Measurements from ENCODE around the gene GHDC. TPM values are rescaled to one million over a fixed set of nuclear protein-coding genes. Genes with fewer than 3 reads are reported as not detected.
"Not testable (repeated sequence)": the region's sequence is repeated elsewhere in the genome, so short reads cannot be mapped to it uniquely, and the experiment has no call there.

Gene GHDC
- total RNA-seq, 1 experiment from 2014 or later = 8.5 TPM

- no peak overlapping the region for H2BK15ac ChIP-seq (ENCODE audit: low read depth, low read length)
- H2BK120ac ChIP-seq (ENCODE audit: low read depth, low read length, poor library complexity, severe bottlenecking) = no peak overlapping the region
- H3K27ac ChIP-seq (ENCODE audit: insufficient read length, low read depth, low read length) = no peak overlapping the region
- no peak for TF ChIP-seq CTCF (conservative IDR thresholded peaks at IDR 0.05)
- H2BK20ac ChIP-seq (ENCODE audit: low read depth, low read length, poor library complexity, severe bottlenecking) = no peak overlapping the region
- no CpG with 5 or more reads among the region's 7 CpGs for WGBS (ENCODE audit: extremely low coverage, insufficient read length, low lambda C conversion rate)
- no peaks in the 10 kb centered on the region for H3K9me3 Mint-ChIP-seq
- H3K9ac ChIP-seq (ENCODE audit: extremely low read depth, insufficient read length, low read length) = no peak overlapping the region
- H3K27ac Mint-ChIP-seq = 0 out of 7 replicates have a peak overlapping the region, but pooled peaks of 1 of the 3 experiments have one; percentile 61
- peaks cover 19 to 62% (median 60%) of the 10 kb centered on the region in 3 experiments; a peak in 6 of 7 replicates for H3K36me3 Mint-ChIP-seq (ENCODE audit: insufficient read depth in 1 of 3, low read depth in 3 of 3)
- no peak overlapping the region for H3K4me2 ChIP-seq (ENCODE audit: insufficient read depth, insufficient read length, low read length)
- no peaks in the 10 kb centered on the region for H3K79me2 ChIP-seq (ENCODE audit: insufficient read depth, low read length)
- H3K27me3 ChIP-seq (ENCODE audit: insufficient read depth, low read length) = no peaks in the 10 kb centered on the region
- H3K14ac ChIP-seq (ENCODE audit: insufficient read depth, low read length) = no peak overlapping the region
- no peak overlapping the region for H3K23ac ChIP-seq (ENCODE audit: insufficient read length, low read depth, low read length)
- H3K4me3 Mint-ChIP-seq = no peak overlapping the region
- H3T11ph ChIP-seq (ENCODE audit: low read length) = no peak overlapping the region
- H3K79me1 ChIP-seq (ENCODE audit: insufficient read depth, low read depth, low read length, poor library complexity, severe bottlenecking) = no peaks in the 10 kb centered on the region
- H3K27me3 Mint-ChIP-seq (ENCODE audit: low read depth) = no peaks in the 10 kb centered on the region
- no peak overlapping the region for H2BK12ac ChIP-seq (ENCODE audit: insufficient read length, low read depth, low read length)
- H4K20me1 ChIP-seq (ENCODE audit: control insufficient read depth, insufficient read depth, insufficient read length) = no peaks in the 10 kb centered on the region
- no peak overlapping the region for H3K56ac ChIP-seq (ENCODE audit: insufficient read length, low read depth, low read length)
- H3K4me1 ChIP-seq (ENCODE audit: insufficient read depth, low read length) = no peaks in the 10 kb centered on the region
- H3K9me3 ChIP-seq (ENCODE audit: control insufficient read depth, low read depth, low read length) = no peaks in the 10 kb centered on the region
- H2AFZ ChIP-seq (ENCODE audit: low read length) = no peak overlapping the region
- no peaks in the 10 kb centered on the region for H3K23me2 ChIP-seq (ENCODE audit: insufficient read length, low read depth, low read length, poor library complexity, severe bottlenecking)
- H4K8ac ChIP-seq (replicated peaks; ENCODE audit: insufficient read length, low read depth, low read length) = no peak overlapping the region
- H2AK5ac ChIP-seq (ENCODE audit: insufficient read length, low read length) = no peak overlapping the region
- H4K91ac ChIP-seq (ENCODE audit: insufficient read length, low read depth, low read length) = no peak overlapping the region
- H3K18ac ChIP-seq (ENCODE audit: insufficient read length, low read depth, low read length) = no peak overlapping the region
- no peak overlapping the region for H2BK5ac ChIP-seq (ENCODE audit: insufficient read length, low read length)
- no peak overlapping the region for H3K4ac ChIP-seq (ENCODE audit: low read depth, low read length)
- H4K5ac ChIP-seq (ENCODE audit: insufficient read length, low read depth, low read length) = no peak overlapping the region
- no peaks in the 10 kb centered on the region for H3K4me1 Mint-ChIP-seq
- DNase-seq = no peak
Measured at GRCh38 chr17:42212382-42212781, 18.1 kb upstream of the GHDC start.

GRCh38 chr17:42211921-42212341 lies 17.6 kb upstream of the GHDC start:
- no CpG with 5 or more reads among the region's 9 CpGs for WGBS (ENCODE audit: extremely low coverage, insufficient read length, low lambda C conversion rate)

More at GRCh38 chr17:42211921-42212341, 17.6 kb upstream of the GHDC start:
- H3K18ac ChIP-seq (ENCODE audit: insufficient read length, low read depth, low read length); H3K79me1 ChIP-seq (ENCODE audit: insufficient read depth, low read depth, low read length, poor library complexity, severe bottlenecking); H2BK15ac ChIP-seq (ENCODE audit: low read depth, low read length); H3K23ac ChIP-seq (ENCODE audit: insufficient read length, low read depth, low read length); H3K4me1 Mint-ChIP-seq; H3K27me3 Mint-ChIP-seq (ENCODE audit: low read depth); H3K27me3 ChIP-seq (ENCODE audit: insufficient read depth, low read length); H3K9me3 Mint-ChIP-seq; H3K9ac ChIP-seq (ENCODE audit: extremely low read depth, insufficient read length, low read length); H3K56ac ChIP-seq (ENCODE audit: insufficient read length, low read depth, low read length); H4K20me1 ChIP-seq (ENCODE audit: control insufficient read depth, insufficient read depth, insufficient read length); H3K4me2 ChIP-seq (ENCODE audit: insufficient read depth, insufficient read length, low read length); H3K23me2 ChIP-seq (ENCODE audit: insufficient read length, low read depth, low read length, poor library complexity, severe bottlenecking); H2AFZ ChIP-seq (ENCODE audit: low read length); H3K4ac ChIP-seq (ENCODE audit: low read depth, low read length); H3K4me1 ChIP-seq (ENCODE audit: insufficient read depth, low read length); DNase-seq; H2BK5ac ChIP-seq (ENCODE audit: insufficient read length, low read length); H4K8ac ChIP-seq (replicated peaks; ENCODE audit: insufficient read length, low read depth, low read length); H3K27ac ChIP-seq (ENCODE audit: insufficient read length, low read depth, low read length); H4K91ac ChIP-seq (ENCODE audit: insufficient read length, low read depth, low read length); H2BK120ac ChIP-seq (ENCODE audit: low read depth, low read length, poor library complexity, severe bottlenecking); H2BK12ac ChIP-seq (ENCODE audit: insufficient read length, low read depth, low read length); H3T11ph ChIP-seq (ENCODE audit: low read length); H3K14ac ChIP-seq (ENCODE audit: insufficient read depth, low read length); H2AK5ac ChIP-seq (ENCODE audit: insufficient read length, low read length); H3K79me2 ChIP-seq (ENCODE audit: insufficient read depth, low read length); H2BK20ac ChIP-seq (ENCODE audit: low read depth, low read length, poor library complexity, severe bottlenecking); H3K9me3 ChIP-seq (ENCODE audit: control insufficient read depth, low read depth, low read length); H4K5ac ChIP-seq (ENCODE audit: insufficient read length, low read depth, low read length); H3K4me3 Mint-ChIP-seq: not testable (repeated sequence)
- Mint-ChIP-seq H3K36me3 (ENCODE audit: insufficient read depth in 1 of 3, low read depth in 3 of 3) (peaks cover 18 to 62% (median 59%) of the 10 kb centered on the region in 3 experiments; a peak in 6 of 7 replicates), H3K27ac (peak overlapping the region in 1 of 3 experiments; percentile 61; a peak in 1 of 7 replicates)
